CD4-positive, alpha-beta T cell treated with Interferon gamma for 1 hour (primary cell): Measurements from ENCODE around the gene ZNF831.
A peak's percentile ranks its signal among the peaks of the same experiment; 100 is the strongest.

Source experiments
- DNase-seq: peaks from one replicate; pipeline ENCODE4 v3.0.0-alpha.2; 2020

The ZNF831 gene

GRCh38 chr20:59157961-59158541 lies 5.6 kb upstream of the ZNF831 start:
- no peak for DNase-seq

- no peak for DNase-seq
Measured at GRCh38 chr20:59158673-59159072, 4.9 kb upstream of the ZNF831 start.

- no peak for DNase-seq
Measured at GRCh38 chr20:59159091-59159490, 4.5 kb upstream of the ZNF831 start.

- DNase-seq = peak; percentile 82
Measured at GRCh38 chr20:59159493-59160376, 3.9 kb upstream of the ZNF831 start.

- DNase-seq = no peak
Measured at GRCh38 chr20:59160389-59161115, 3.1 kb upstream of the ZNF831 start.

- DNase-seq = no peak
Measured at GRCh38 chr20:59161721-59162120, 1.9 kb upstream of the ZNF831 start.

GRCh38 chr20:59164686-59165391 lies 1.2 kb downstream of the ZNF831 start:
- DNase-seq = no peak

GRCh38 chr20:59165396-59165795 lies 1.8 kb downstream of the ZNF831 start:
- no peak for DNase-seq

GRCh38 chr20:59165891-59166709 lies 2.5 kb downstream of the ZNF831 start:
- DNase-seq = peak; percentile 51

GRCh38 chr20:59170406-59171349 lies 7.1 kb downstream of the ZNF831 start:
- no peak for DNase-seq

GRCh38 chr20:59171986-59172385 lies 8.4 kb downstream of the ZNF831 start:
- no peak for DNase-seq

- no peak for DNase-seq
Measured at GRCh38 chr20:59173938-59174491, 10.4 kb downstream of the ZNF831 start.

- no peak for DNase-seq
Measured at GRCh38 chr20:59175002-59175401, 11.4 kb downstream of the ZNF831 start.

GRCh38 chr20:59175861-59176260 lies 12.2 kb downstream of the ZNF831 start:
- no peak for DNase-seq

- DNase-seq = no peak
Measured at GRCh38 chr20:59176812-59177211, 13.2 kb downstream of the ZNF831 start.

GRCh38 chr20:59177266-59178250 lies 13.9 kb downstream of the ZNF831 start:
- peak; percentile 19 for DNase-seq

- no peak for DNase-seq
Measured at GRCh38 chr20:59178983-59179595, 15.5 kb downstream of the ZNF831 start.

GRCh38 chr20:59179988-59180387 lies 16.4 kb downstream of the ZNF831 start:
- DNase-seq = no peak

- DNase-seq = no peak
Measured at GRCh38 chr20:59181936-59182335, 18.3 kb downstream of the ZNF831 start.
